H9 (cell line): ENCODE data around the gene DNAJC18. TPM values are rescaled to one million over a fixed set of nuclear protein-coding genes. Genes with fewer than 3 reads are reported as not detected.

Source experiments
- DNase-seq: peaks from one replicate; pipeline ENCODE4 v3.0.0-alpha.2; 2017
- H2AFZ ChIP-seq: one replicate; pipeline ENCODE4 v1.6.1; 2013; ENCODE audit warnings: mild to moderate bottlenecking, low read length, control low read depth, moderate library complexity
- H2AK5ac ChIP-seq: 2 replicates; pipeline ENCODE4 v1.6.1; 2013; ENCODE audit warnings: low read length, control low read depth, mixed read lengths; ENCODE audit not compliant: insufficient read length
- H2BK120ac ChIP-seq: one replicate; pipeline ENCODE4 v1.6.1; 2013; ENCODE audit warnings: low read depth, mild to moderate bottlenecking, low read length, control low read depth, inconsistent platforms; ENCODE audit not compliant: poor library complexity, severe bottlenecking
- H2BK12ac ChIP-seq: 2 replicates; pipeline ENCODE4 v1.6.1; 2013; ENCODE audit warnings: low read length, control low read depth, mixed read lengths, low read depth; ENCODE audit not compliant: insufficient read length
- H2BK15ac ChIP-seq: 2 replicates; pipeline ENCODE4 v1.6.1; 2013; ENCODE audit warnings: low read depth, low read length, control low read depth
- H2BK20ac ChIP-seq: one replicate; pipeline ENCODE4 v1.6.1; 2013; ENCODE audit warnings: low read depth, mild to moderate bottlenecking, low read length, control low read depth, inconsistent platforms; ENCODE audit not compliant: poor library complexity, severe bottlenecking
- H2BK5ac ChIP-seq: 2 replicates; pipeline ENCODE4 v1.6.1; 2013; ENCODE audit warnings: low read length, control low read depth, mixed read lengths; ENCODE audit not compliant: insufficient read length
- H3K14ac ChIP-seq: 2 replicates; pipeline ENCODE4 v1.6.1; 2013; ENCODE audit warnings: low read length, control low read depth; ENCODE audit not compliant: insufficient read depth
- H3K18ac ChIP-seq: 2 replicates; pipeline ENCODE4 v1.6.1; 2013; ENCODE audit warnings: low read depth, mild to moderate bottlenecking, mixed read lengths, low read length, control low read depth; ENCODE audit not compliant: insufficient read length
- H3K23ac ChIP-seq: 2 replicates; pipeline ENCODE4 v1.6.1; 2013; ENCODE audit warnings: low read length, control low read depth, mixed read lengths, low read depth; ENCODE audit not compliant: insufficient read length
- H3K23me2 ChIP-seq: 2 replicates; pipeline ENCODE4 v1.6.1; 2013; ENCODE audit warnings: low read depth, mild to moderate bottlenecking, mixed read lengths, low read length, control low read depth; ENCODE audit not compliant: insufficient read length, poor library complexity, severe bottlenecking
- H3K27ac ChIP-seq: 2 replicates; pipeline ENCODE4 v1.5.1; 2013; ENCODE audit warnings: low read length, control low read depth, mixed read lengths, low read depth; ENCODE audit not compliant: insufficient read length
- H3K27me3 ChIP-seq: 2 replicates; pipeline ENCODE4 v1.6.1; 2013; ENCODE audit warnings: low read length, control low read depth, inconsistent platforms; ENCODE audit not compliant: insufficient read depth
- H3K4ac ChIP-seq: 2 replicates; pipeline ENCODE4 v1.6.1; 2013; ENCODE audit warnings: low read depth, mild to moderate bottlenecking, control low read depth, inconsistent platforms, low read length, moderate library complexity
- H3K4me1 ChIP-seq: 2 replicates; pipeline ENCODE4 v1.6.1; 2013; ENCODE audit warnings: low read length, control low read depth, inconsistent platforms; ENCODE audit not compliant: insufficient read depth
- H3K4me2 ChIP-seq: 2 replicates; pipeline ENCODE4 v1.6.1; 2013; ENCODE audit warnings: low read length, control low read depth, mixed read lengths; ENCODE audit not compliant: insufficient read length, insufficient read depth
- H3K56ac ChIP-seq: 2 replicates; pipeline ENCODE4 v1.6.1; 2013; ENCODE audit warnings: low read depth, mild to moderate bottlenecking, mixed read lengths, low read length, control low read depth; ENCODE audit not compliant: insufficient read length
- H3K79me1 ChIP-seq: 2 replicates; pipeline ENCODE4 v1.6.1; 2013; ENCODE audit warnings: low read depth, mild to moderate bottlenecking, moderate library complexity, low read length, control low read depth, inconsistent platforms; ENCODE audit not compliant: insufficient read depth, poor library complexity, severe bottlenecking
- H3K79me2 ChIP-seq: 2 replicates; pipeline ENCODE4 v1.6.1; 2013; ENCODE audit warnings: low read length, control low read depth, inconsistent platforms; ENCODE audit not compliant: insufficient read depth
- H3K9ac ChIP-seq: 2 replicates; pipeline ENCODE4 v1.6.1; 2013; ENCODE audit warnings: low read length, control low read depth, mixed read lengths; ENCODE audit not compliant: insufficient read length; ENCODE audit errors: extremely low read depth
- H3K9me3 ChIP-seq: one replicate; pipeline ENCODE4 v1.6.1; 2013; ENCODE audit warnings: low read depth, low read length, inconsistent platforms; ENCODE audit not compliant: control insufficient read depth
- H3T11ph ChIP-seq: one replicate; pipeline ENCODE4 v1.6.1; 2013; ENCODE audit warnings: mild to moderate bottlenecking, low read length, control low read depth, inconsistent platforms
- H4K20me1 ChIP-seq: one replicate; pipeline ENCODE4 v1.6.1; 2013; ENCODE audit not compliant: control insufficient read depth, insufficient read length, insufficient read depth
- H4K5ac ChIP-seq: 2 replicates; pipeline ENCODE4 v1.6.1; 2013; ENCODE audit warnings: low read depth, mild to moderate bottlenecking, mixed read lengths, low read length, control low read depth; ENCODE audit not compliant: insufficient read length
- H4K8ac ChIP-seq: replicated peaks from 2 replicates; pipeline ENCODE4 v1.6.1; 2013; ENCODE audit warnings: low read length, control low read depth, mixed read lengths, low read depth; ENCODE audit not compliant: insufficient read length
- H4K91ac ChIP-seq: 2 replicates; pipeline ENCODE4 v1.6.1; 2013; ENCODE audit warnings: low read depth, mild to moderate bottlenecking, moderate library complexity, mixed read lengths, low read length, control low read depth; ENCODE audit not compliant: insufficient read length
- H3K27ac Mint-ChIP-seq, 3 experiments: 2 replicates in 2 of 3; 3 replicates in 1 of 3; pipeline ENCODE4 v1.8.0; 2020 to 2021; ENCODE audit warnings: mixed read lengths in 3 of 3, mild to moderate bottlenecking in 1 of 3, moderate library complexity in 1 of 3
- H3K27me3 Mint-ChIP-seq: 2 replicates; pipeline ENCODE4 v1.8.0; 2021; ENCODE audit warnings: low read depth, mild to moderate bottlenecking, moderate library complexity, mixed read lengths
- H3K36me3 Mint-ChIP-seq, 3 experiments: 2 replicates in 2 of 3; 3 replicates in 1 of 3; pipeline ENCODE4 v1.8.0; 2020 to 2021; ENCODE audit warnings: low read depth in 3 of 3, mixed read lengths in 3 of 3; ENCODE audit not compliant: insufficient read depth in 1 of 3
- H3K4me1 Mint-ChIP-seq, 2 experiments: 2 replicates each; pipeline ENCODE4 v1.8.0; 2020; ENCODE audit warnings: mixed read lengths in 2 of 2
- H3K4me3 Mint-ChIP-seq, 2 experiments: 2 replicates in 1 of 2; 3 replicates in 1 of 2; pipeline ENCODE4 v1.8.0; 2020 to 2021; ENCODE audit warnings: mild to moderate bottlenecking in 2 of 2, mixed read lengths in 2 of 2, moderate library complexity in 1 of 2
- H3K9me3 Mint-ChIP-seq, 2 experiments: 2 replicates in 1 of 2; 3 replicates in 1 of 2; pipeline ENCODE4 v1.8.0; 2020; ENCODE audit warnings: mild to moderate bottlenecking in 2 of 2, mixed read lengths in 2 of 2, moderate library complexity in 1 of 2
- CTCF ChIP-seq: fragments of 200-600 bp; sonication (generic); conservative IDR thresholded peaks from 3 replicates; pipeline ENCODE4 v1.8.0; 2021; ENCODE audit warnings: antibody characterized with exemption, mild to moderate bottlenecking
- WGBS: extraction: QIAGEN DNeasy Blood & Tissue Kit; methylation state at CpG from one replicate; pipeline ENCODE4 v1.1.7; 2013; ENCODE audit warnings: missing lambda C conversion rate, low lambda C conversion rate, mixed read lengths; ENCODE audit not compliant: insufficient read length; ENCODE audit errors: extremely low coverage; 5-methylcytosine and 5-hydroxymethylcytosine counted together
- total RNA-seq: library from RNA; stranded (reverse); gene quantifications from 2 replicates; pipeline ENCODE4 v1.2.1, GENCODE V29; 2021

DNAJC18 gene
- total RNA-seq, 1 experiment from 2014 or later = 26.5 TPM

GRCh38 chr5:139392324-139392677, 47.0 kb downstream of the DNAJC18 start:
- no peak overlapping the region for H2BK20ac ChIP-seq
- Mint-ChIP-seq H3K27me3 (peaks cover 31% of the 10 kb centered on the region), H3K4me1 (peaks cover 26 to 57% of the 10 kb centered on the region in 2 experiments), H3K36me3 (peaks cover 0 to 6% (median 0%) of the 10 kb centered on the region in 3 experiments; a peak in 5 of 7 replicates), H3K27ac (no peak overlapping the region), H3K9me3 (no peaks in the 10 kb centered on the region), H3K4me3 (peak overlapping the region; percentile 79 to 88; a peak in 3 of 5 replicates)
- H4K91ac ChIP-seq = no peak overlapping the region
- no peak overlapping the region for H3K23ac ChIP-seq
- H3T11ph ChIP-seq = no peak overlapping the region
- H3K27ac ChIP-seq = no peak overlapping the region
- no peaks in the 10 kb centered on the region for H3K79me1 ChIP-seq
- no peak overlapping the region for H4K5ac ChIP-seq
- H3K56ac ChIP-seq = no peak overlapping the region
- H3K4me2 ChIP-seq = peak overlapping the region; percentile 85
- peaks cover 8% of the 10 kb centered on the region for H3K27me3 ChIP-seq
- no peak overlapping the region for H3K14ac ChIP-seq
- no peak overlapping the region for H4K8ac ChIP-seq
- no peak for DNase-seq
- no peaks in the 10 kb centered on the region for H3K9me3 ChIP-seq
- H3K79me2 ChIP-seq = no peaks in the 10 kb centered on the region
- H3K4me1 ChIP-seq = peaks cover 7% of the 10 kb centered on the region; the same call in 1 of the 2 replicates
- no CpG with 5 or more reads among the region's 36 CpGs for WGBS
- H2AFZ ChIP-seq = no peak overlapping the region
- no peak overlapping the region for H2BK120ac ChIP-seq
- no peak overlapping the region for H2BK15ac ChIP-seq
- H3K23me2 ChIP-seq = peaks cover 22% of the 10 kb centered on the region
- H4K20me1 ChIP-seq = peaks cover 2% of the 10 kb centered on the region
- no peak for TF ChIP-seq CTCF
- H3K4ac ChIP-seq = no peak overlapping the region
- H2BK5ac ChIP-seq = no peak overlapping the region
- H2BK12ac ChIP-seq = no peak overlapping the region
- H3K18ac ChIP-seq = no peak overlapping the region
- no peak overlapping the region for H3K9ac ChIP-seq
- H2AK5ac ChIP-seq = no peak overlapping the region
